Suprapubic skin (tissue), 4 donors: ENCODE data around the gene SPSB4. TPM values are rescaled to one million over a fixed set of nuclear protein-coding genes. Genes with fewer than 3 reads are reported as not detected.

Source experiments
- DNase-seq, 2 donors: peaks; one replicate each; pipeline ENCODE4 v3.0.0-alpha.2; 2019; ENCODE audit warnings: low spot score in 2 of 2
- H3K27ac ChIP-seq: fragments of 200-600 bp; sonication (generic); one replicate; pipeline ENCODE4 v1.5.1; 2019
- H3K27me3 ChIP-seq: fragments of 200-600 bp; sonication (generic); one replicate; pipeline ENCODE4 v1.5.1; 2019
- H3K36me3 ChIP-seq: fragments of 200-600 bp; sonication (generic); one replicate; pipeline ENCODE4 v1.5.1; 2019
- H3K4me1 ChIP-seq: fragments of 200-600 bp; sonication (generic); one replicate; pipeline ENCODE4 v1.5.1; 2019
- H3K4me3 ChIP-seq: fragments of 200-600 bp; sonication (generic); one replicate; pipeline ENCODE4 v1.5.1; 2019; ENCODE audit warnings: mild to moderate bottlenecking
- H3K9me3 ChIP-seq: fragments of 200-600 bp; sonication (generic); one replicate; pipeline ENCODE4 v1.5.1; 2019
- EP300 ChIP-seq: sonication (generic); formaldehyde crosslinking; IDR thresholded peaks from one replicate; pipeline ENCODE4 v1.6.1; 2017; ENCODE audit warnings: antibody characterized with exemption
- POLR2A ChIP-seq, 2 donors: fragments of 450-650 bp; IDR thresholded peaks; one replicate each; pipeline ENCODE4 v1.6.1; 2017; ENCODE audit warnings: antibody characterized with exemption in 2 of 2, mild to moderate bottlenecking in 2 of 2, moderate library complexity in 2 of 2
- POLR2AphosphoS5 ChIP-seq, 3 donors: sonication (generic); formaldehyde crosslinking; IDR thresholded peaks; one replicate each; pipeline ENCODE4 v1.6.1; 2017; ENCODE audit warnings: antibody characterized with exemption in 3 of 3
- WGBS: methylation state at CpG from one replicate; pipeline ENCODE4 v1.1.5; 2018; 5-methylcytosine and 5-hydroxymethylcytosine counted together
- total RNA-seq, 4 donors: library from RNA; depleted of rRNA; stranded (reverse); fragments of >200 nt; gene quantifications; one replicate each; pipeline ENCODE4 v1.1.0, GENCODE V29; 2016
- TF ChIP-seq, protein P1 (sequence below), 2 donors: fragments of 200-600 bp in 1 of 2; fragments of 450-650 bp in 1 of 2; sonication (generic) in 1 of 2; IDR thresholded peaks; one replicate each; pipeline ENCODE4 v1.5.1; 2016 to 2019; ENCODE audit warnings: antibody characterized with exemption in 2 of 2, mild to moderate bottlenecking in 1 of 2, moderate library complexity in 1 of 2

The SPSB4 gene
- total RNA-seq, 4 donors from 2014 or later: 0.51 to 0.81 TPM; not detected in 2

DNA sequence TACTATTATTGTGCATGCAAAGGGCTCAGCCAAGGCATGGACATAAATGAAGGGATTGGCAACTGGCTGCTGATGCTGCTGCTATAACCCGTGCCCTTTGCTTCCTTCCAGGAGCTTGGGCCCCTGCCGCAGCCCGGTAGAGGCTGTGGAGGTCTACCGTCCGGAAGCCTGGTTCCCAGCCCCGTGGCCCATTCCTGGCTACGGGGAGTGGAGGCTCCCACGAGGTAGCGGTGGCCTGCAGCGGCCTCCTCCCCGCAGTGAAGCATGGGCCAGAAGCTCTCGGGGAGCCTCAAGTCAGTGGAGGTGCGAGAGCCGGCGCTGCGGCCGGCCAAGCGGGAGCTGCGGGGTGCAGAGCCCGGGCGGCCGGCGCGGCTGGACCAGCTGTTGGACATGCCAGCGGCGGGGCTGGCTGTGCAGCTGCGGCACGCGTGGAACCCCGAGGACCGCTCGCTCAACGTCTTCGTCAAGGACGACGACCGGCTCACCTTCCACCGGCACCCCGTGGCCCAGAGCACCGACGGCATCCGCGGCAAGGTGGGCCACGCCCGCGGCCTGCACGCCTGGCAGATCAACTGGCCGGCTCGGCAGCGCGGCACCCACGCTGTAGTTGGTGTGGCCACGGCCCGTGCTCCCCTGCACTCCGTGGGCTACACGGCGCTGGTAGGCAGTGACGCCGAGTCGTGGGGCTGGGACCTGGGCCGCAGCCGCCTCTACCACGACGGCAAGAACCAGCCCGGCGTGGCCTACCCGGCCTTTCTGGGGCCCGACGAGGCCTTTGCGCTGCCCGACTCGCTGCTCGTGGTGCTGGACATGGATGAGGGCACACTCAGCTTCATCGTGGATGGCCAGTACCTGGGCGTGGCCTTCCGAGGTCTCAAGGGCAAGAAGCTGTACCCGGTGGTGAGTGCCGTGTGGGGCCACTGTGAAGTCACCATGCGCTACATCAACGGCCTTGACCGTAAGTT is 15.0 kb downstream of the SPSB4 start:
- DNase-seq: peak; percentile 46 to 74
- TF ChIP-seq, protein P1, sequence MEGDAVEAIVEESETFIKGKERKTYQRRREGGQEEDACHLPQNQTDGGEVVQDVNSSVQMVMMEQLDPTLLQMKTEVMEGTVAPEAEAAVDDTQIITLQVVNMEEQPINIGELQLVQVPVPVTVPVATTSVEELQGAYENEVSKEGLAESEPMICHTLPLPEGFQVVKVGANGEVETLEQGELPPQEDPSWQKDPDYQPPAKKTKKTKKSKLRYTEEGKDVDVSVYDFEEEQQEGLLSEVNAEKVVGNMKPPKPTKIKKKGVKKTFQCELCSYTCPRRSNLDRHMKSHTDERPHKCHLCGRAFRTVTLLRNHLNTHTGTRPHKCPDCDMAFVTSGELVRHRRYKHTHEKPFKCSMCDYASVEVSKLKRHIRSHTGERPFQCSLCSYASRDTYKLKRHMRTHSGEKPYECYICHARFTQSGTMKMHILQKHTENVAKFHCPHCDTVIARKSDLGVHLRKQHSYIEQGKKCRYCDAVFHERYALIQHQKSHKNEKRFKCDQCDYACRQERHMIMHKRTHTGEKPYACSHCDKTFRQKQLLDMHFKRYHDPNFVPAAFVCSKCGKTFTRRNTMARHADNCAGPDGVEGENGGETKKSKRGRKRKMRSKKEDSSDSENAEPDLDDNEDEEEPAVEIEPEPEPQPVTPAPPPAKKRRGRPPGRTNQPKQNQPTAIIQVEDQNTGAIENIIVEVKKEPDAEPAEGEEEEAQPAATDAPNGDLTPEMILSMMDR (IDR thresholded peaks at IDR 0.05): no peak
- TF ChIP-seq POLR2AphosphoS5 (IDR thresholded peaks at IDR 0.05) (no peak), EP300 (no peak), POLR2A (IDR thresholded peaks at IDR 0.05) (no peak)
- Histone ChIP-seq H3K27me3 (no peaks in the 10 kb centered on the region), H3K4me3 (no peak overlapping the region), H3K27ac (no peak overlapping the region), H3K9me3 (no peaks in the 10 kb centered on the region), H3K4me1 (no peaks in the 10 kb centered on the region), H3K36me3 (no peaks in the 10 kb centered on the region)
- WGBS: 97% methylated on average over 18 of the region's 81 CpGs

DNA sequence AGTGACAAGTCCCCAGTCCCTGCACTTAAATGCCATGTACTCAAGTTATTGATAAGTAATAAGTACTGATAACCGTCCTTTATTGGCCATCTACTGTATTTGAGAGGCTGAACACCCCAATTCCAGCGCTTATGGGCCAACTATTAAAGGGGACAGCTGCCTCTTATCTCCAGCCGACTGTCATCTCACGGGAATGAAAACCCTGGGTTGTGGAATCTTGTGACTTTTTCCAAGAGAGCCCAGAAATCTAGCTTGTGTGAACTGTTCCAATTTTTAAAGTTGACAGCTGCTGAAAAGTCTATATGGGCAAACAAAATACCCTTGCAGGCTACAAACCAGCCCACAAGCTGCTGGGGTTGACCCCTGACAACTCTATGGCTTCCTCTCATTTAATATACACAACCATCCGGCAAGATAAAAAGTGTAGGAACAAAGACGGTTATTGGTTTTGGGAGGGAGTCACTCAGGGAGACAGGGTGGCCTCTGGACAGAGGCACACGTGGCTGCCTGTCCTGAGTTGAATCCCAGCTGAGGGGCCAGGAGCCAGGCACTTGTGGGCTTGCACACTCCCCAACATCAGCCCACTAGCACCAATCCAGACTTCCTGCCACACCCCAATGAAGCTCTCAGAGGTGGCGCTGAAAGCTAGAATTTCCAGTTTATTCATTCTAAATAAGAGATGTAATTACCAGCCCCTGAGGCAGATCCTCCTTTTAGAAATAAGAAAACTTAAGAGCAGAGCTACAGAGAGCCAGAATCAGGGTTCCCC is 16.2 kb downstream of the SPSB4 start:
- WGBS: 67% methylated on average over 8 of the region's 8 CpGs
- no peaks in the 10 kb centered on the region for H3K36me3 ChIP-seq
- DNase-seq: peak in 1 of 2 donors; percentile 44
- no peak for TF ChIP-seq POLR2A (IDR thresholded peaks at IDR 0.05)
- no peak for TF ChIP-seq EP300
- no peak for TF ChIP-seq POLR2AphosphoS5 (IDR thresholded peaks at IDR 0.05)
- TF ChIP-seq, protein P1 (IDR thresholded peaks at IDR 0.05): no peak
- H3K27ac ChIP-seq: no peak overlapping the region
- H3K4me3 ChIP-seq: no peak overlapping the region
- no peaks in the 10 kb centered on the region for H3K4me1 ChIP-seq
- no peaks in the 10 kb centered on the region for H3K27me3 ChIP-seq
- H3K9me3 ChIP-seq: no peaks in the 10 kb centered on the region

DNA sequence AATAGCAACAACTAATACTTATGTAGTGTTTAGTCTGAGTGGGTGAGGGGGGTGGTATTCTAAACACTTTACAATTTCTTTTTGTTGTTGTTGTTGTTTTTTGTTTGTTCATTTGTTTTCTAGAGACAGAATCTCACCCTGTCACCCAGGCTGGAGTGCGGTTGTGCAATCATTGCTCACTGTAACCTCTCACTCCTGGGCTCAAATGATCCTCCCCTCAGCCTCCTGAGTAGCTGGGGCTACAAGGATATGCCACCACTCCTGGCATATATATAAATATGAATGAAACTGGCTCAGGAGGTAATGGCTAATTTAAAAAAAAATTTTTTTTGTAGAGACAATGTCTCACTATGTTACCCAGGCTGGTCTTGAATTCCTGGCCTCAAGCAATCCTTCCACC is 19.1 kb downstream of the SPSB4 start:
- no peak for TF ChIP-seq POLR2AphosphoS5 (IDR thresholded peaks at IDR 0.05)
- no peaks in the 10 kb centered on the region for H3K9me3 ChIP-seq
- WGBS: 87% methylated on average over 1 of the region's 1 CpG
- no peak overlapping the region for H3K27ac ChIP-seq
- H3K4me3 ChIP-seq: no peak overlapping the region
- peak; percentile 1 to 9 for DNase-seq
- H3K4me1 ChIP-seq: no peaks in the 10 kb centered on the region
- H3K27me3 ChIP-seq: no peaks in the 10 kb centered on the region
- H3K36me3 ChIP-seq: no peaks in the 10 kb centered on the region

DNA sequence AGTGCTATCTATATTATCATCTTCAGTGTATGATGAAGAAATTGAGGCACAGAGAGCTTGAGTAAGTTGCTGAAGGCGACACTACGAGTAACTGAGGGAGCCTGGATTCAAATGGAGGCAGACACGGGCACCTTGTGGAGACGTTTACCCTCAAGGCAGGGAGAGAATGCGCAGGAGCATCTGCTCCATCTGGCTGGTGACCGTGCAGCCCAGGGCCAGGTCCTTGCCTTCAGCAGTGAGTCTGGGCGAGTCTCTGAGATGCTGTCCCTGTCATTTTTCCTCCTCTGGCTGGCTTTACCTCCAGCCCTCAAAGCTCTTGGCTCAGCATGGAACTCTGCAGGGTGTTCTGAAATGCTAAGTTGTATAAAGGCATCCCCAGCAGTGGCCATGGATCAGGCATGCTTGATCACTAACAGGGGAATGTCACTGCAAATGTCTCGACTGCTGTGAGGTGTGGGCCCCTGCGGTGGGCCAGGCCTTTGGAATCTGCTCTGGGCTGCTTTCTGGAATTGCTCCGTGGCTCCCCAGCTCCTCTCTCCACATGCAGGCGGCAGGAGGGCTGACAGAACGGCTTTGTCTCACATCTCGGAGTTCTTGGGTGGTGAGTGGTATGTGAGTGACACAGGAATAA is 19.7 kb downstream of the SPSB4 start:
- WGBS: 78% methylated on average over 12 of the region's 13 CpGs
- no peaks in the 10 kb centered on the region for H3K9me3 ChIP-seq
- TF ChIP-seq EP300 (no peak), POLR2AphosphoS5 (IDR thresholded peaks at IDR 0.05) (no peak), POLR2A (IDR thresholded peaks at IDR 0.05) (no peak)
- TF ChIP-seq, protein P1 (IDR thresholded peaks at IDR 0.05): no peak
- peak; percentile 32 to 55 for DNase-seq
- no peaks in the 10 kb centered on the region for H3K4me1 ChIP-seq
- no peak overlapping the region for H3K27ac ChIP-seq
- H3K4me3 ChIP-seq: no peak overlapping the region
- no peaks in the 10 kb centered on the region for H3K36me3 ChIP-seq
- no peaks in the 10 kb centered on the region for H3K27me3 ChIP-seq

DNA sequence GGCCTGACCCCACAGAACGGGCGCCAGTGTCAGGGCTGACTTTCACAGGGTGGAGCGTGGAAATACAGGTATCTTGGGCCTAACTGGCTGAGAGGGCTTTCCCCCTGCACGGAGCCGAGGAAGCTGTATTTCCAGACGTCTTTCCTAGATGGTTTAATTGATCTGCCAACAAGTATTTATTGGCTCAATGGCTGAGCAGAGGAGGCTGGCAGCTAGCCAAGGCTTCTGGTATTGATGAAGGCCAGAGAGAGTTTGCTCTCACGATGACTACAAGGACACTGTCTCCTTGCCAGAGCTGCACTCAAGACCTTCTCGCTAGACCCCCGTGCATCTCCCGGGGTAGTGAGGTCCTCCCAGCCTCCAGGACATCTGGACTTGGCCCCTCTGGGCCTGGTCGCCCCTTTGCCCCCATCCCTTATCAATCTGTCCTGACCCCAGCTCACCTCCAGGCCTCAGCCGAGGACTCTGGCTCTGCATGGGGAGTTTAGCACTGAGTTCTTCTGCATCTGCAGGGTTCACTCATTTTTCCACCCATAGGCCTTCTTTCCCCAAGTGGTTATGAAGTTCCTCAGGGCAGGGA is 20.6 kb downstream of the SPSB4 start:
- peaks cover 6% of the 10 kb centered on the region for H3K4me1 ChIP-seq
- H3K4me3 ChIP-seq: no peak overlapping the region
- no peaks in the 10 kb centered on the region for H3K27me3 ChIP-seq
- DNase-seq: peak in 1 of 2 donors; percentile 54
- H3K27ac ChIP-seq: no peak overlapping the region
- H3K9me3 ChIP-seq: no peaks in the 10 kb centered on the region
- TF ChIP-seq POLR2A (IDR thresholded peaks at IDR 0.05) (no peak), POLR2AphosphoS5 (IDR thresholded peaks at IDR 0.05) (no peak), EP300 (no peak)
- TF ChIP-seq, protein P1 (IDR thresholded peaks at IDR 0.05): no peak
- 68% methylated on average over 12 of the region's 12 CpGs for WGBS
- no peaks in the 10 kb centered on the region for H3K36me3 ChIP-seq
